Panc1 (cell line): ENCODE results near the gene PREB. TPM values are rescaled to one million over a fixed set of nuclear protein-coding genes. Genes with fewer than 3 reads are reported as not detected.
A peak's percentile ranks its signal among the peaks of the same experiment; 100 is the strongest.

Source experiments
- ATAC-seq: fragments of 200-7000 bp; cut with Tn5 transposase; 2 replicates; pipeline ENCODE4 v1.9.1; 2020; ENCODE audit warnings: mild to moderate bottlenecking, moderate library complexity
- BruUV-seq: library from RNA; stranded (reverse); fragments of 400-500 nt; replicated peaks from 2 replicates; lab custom pipeline; 2021; lab: Mats Ljungman, UMichigan
- CTCF ChIA-PET: fragments of 300-600 bp; sonication (Branson Sonifier 250); formaldehyde crosslinking; loops from one replicate; lab custom pipeline; 2022; ENCODE audit warnings: antibody characterized with exemption; lab: Charles Lee
- POLR2A ChIA-PET: fragments of 300-600 bp; sonication (Branson Sonifier 250); formaldehyde crosslinking; loops from one replicate; lab custom pipeline; 2022; ENCODE audit warnings: antibody characterized with exemption; lab: Charles Lee
- DNase-seq: peaks from one replicate; pipeline ENCODE4 v3.0.0-alpha.2; 2010; ENCODE audit warnings: low read depth, low spot score
- H3K27ac ChIP-seq: 2 replicates; pipeline ENCODE4 v1.5.1; 2011; ENCODE audit warnings: mild to moderate bottlenecking, low read length, inconsistent platforms
- H3K27me3 ChIP-seq: fragments of 200-500 bp; sonication (Bioruptor generic); 2 replicates; pipeline ENCODE4 v1.6.0; 2014; ENCODE audit warnings: low read length, inconsistent platforms; ENCODE audit not compliant: control insufficient read depth, insufficient read depth
- H3K36me3 ChIP-seq: fragments of 200-500 bp; sonication (Bioruptor generic); 2 replicates; pipeline ENCODE4 v1.5.1; 2014; ENCODE audit warnings: inconsistent platforms, mild to moderate bottlenecking, low read length, moderate library complexity; ENCODE audit not compliant: control insufficient read depth, insufficient read depth
- H3K4me1 ChIP-seq: 2 replicates; pipeline ENCODE4 v1.5.1; 2011; ENCODE audit warnings: inconsistent platforms, mild to moderate bottlenecking, low read length, moderate library complexity; ENCODE audit not compliant: control insufficient read depth, insufficient read depth
- H3K4me3 ChIP-seq, 2 experiments: 2 replicates each; pipeline ENCODE4 v1.5.1; 2011 to 2012; ENCODE audit warnings: low read depth in 2 of 2, low read length in 2 of 2, mild to moderate bottlenecking in 2 of 2, inconsistent platforms in 1 of 2, moderate library complexity in 1 of 2
- H3K9me3 ChIP-seq: fragments of 200-500 bp; sonication (Bioruptor generic); 2 replicates; pipeline ENCODE4 v1.5.1; 2014; ENCODE audit warnings: low read depth, mild to moderate bottlenecking, inconsistent platforms, low read length, moderate library complexity; ENCODE audit not compliant: control insufficient read depth, insufficient read depth
- POLR2AphosphoS5 ChIP-seq: IDR thresholded peaks from 2 replicates; pipeline ENCODE4 v1.6.1; 2012; ENCODE audit warnings: mild to moderate bottlenecking, low read depth, low read length, moderate library complexity
- SIN3A ChIP-seq: IDR thresholded peaks from 2 replicates; pipeline ENCODE4 v1.6.1; 2012; ENCODE audit warnings: low read depth, mild to moderate bottlenecking, low read length, moderate library complexity, borderline replicate concordance; ENCODE audit not compliant: insufficient read depth
- TCF7L2 ChIP-seq: IDR thresholded peaks from 2 replicates; pipeline ENCODE4 v1.6.1; 2011; ENCODE audit warnings: mild to moderate bottlenecking, low read depth, low read length, inconsistent platforms
- in situ Hi-C: cut with HindIII; loops from 2 replicates; pipeline ENCODE4 v1.10.0; 2016; ENCODE audit warnings: low sequenced_read_pairs, low pct_unique_long_range_greater_than_20kb
- intact Hi-C: fragments of 100-400 bp; cut with micrococcal nuclease; formaldehyde crosslinking; loops from one replicate; pipeline ENCODE4 v1.10.0; 2022; ENCODE audit not compliant: unreplicated experiment
- total RNA-seq: library from RNA; stranded (reverse); gene quantifications from one replicate; pipeline ENCODE4 v1.2.1, GENCODE V29; 2021; ENCODE audit not compliant: unreplicated experiment
- TF ChIP-seq, protein P1 (sequence below), 2 experiments: IDR thresholded peaks; 2 replicates each; pipeline ENCODE4 v1.6.1; 2011 to 2012; ENCODE audit warnings: low read depth in 2 of 2, control low read depth in 1 of 2, low read length in 1 of 2, mild to moderate bottlenecking in 1 of 2, moderate library complexity in 1 of 2; ENCODE audit not compliant: insufficient read depth in 1 of 2
- TF ChIP-seq, protein P2 (sequence below): fragments of 450-650 bp; IDR thresholded peaks from 2 replicates; pipeline ENCODE4 v1.5.1; 2017; ENCODE audit warnings: mild to moderate bottlenecking

The PREB gene
- total RNA-seq, 1 experiment from 2014 or later = 60.9 TPM

DNA sequence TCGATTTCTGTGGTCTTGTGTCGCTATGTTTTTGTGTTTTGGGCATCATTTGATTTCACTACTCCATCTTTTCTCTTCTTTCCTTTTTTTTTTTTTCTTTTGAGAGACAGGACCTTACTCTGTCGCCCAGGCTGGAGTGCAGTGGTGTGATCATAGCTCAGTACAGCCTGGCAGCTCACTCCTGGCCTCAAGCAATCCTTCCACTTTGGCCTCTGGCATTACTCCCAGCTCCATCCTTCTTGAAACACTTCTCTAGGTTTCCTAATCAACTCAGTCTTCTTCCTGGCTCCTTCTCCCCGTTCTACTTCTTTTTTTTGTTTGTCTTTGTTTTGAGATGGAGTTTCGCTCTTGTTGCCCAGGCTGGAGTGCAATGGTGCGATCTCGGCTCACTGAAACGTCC, 40.9 kb upstream of the PREB start:
- Histone ChIP-seq H3K9me3 (no peaks in the 10 kb centered on the region), H3K4me1 (no peaks in the 10 kb centered on the region), H3K4me3 (no peak overlapping the region), H3K36me3 (no peaks in the 10 kb centered on the region), H3K27ac (no peak overlapping the region), H3K27me3 (peaks cover 2% of the 10 kb centered on the region)
- ChIA-PET POLR2A (no interaction called here), CTCF (interaction anchor here (0.8 to 0.9 kb wide), 2 partner anchors 16 kb away, joined by 3 read pairs; no protein-coding TSS in a partner anchor)
- TF ChIP-seq, protein P1, sequence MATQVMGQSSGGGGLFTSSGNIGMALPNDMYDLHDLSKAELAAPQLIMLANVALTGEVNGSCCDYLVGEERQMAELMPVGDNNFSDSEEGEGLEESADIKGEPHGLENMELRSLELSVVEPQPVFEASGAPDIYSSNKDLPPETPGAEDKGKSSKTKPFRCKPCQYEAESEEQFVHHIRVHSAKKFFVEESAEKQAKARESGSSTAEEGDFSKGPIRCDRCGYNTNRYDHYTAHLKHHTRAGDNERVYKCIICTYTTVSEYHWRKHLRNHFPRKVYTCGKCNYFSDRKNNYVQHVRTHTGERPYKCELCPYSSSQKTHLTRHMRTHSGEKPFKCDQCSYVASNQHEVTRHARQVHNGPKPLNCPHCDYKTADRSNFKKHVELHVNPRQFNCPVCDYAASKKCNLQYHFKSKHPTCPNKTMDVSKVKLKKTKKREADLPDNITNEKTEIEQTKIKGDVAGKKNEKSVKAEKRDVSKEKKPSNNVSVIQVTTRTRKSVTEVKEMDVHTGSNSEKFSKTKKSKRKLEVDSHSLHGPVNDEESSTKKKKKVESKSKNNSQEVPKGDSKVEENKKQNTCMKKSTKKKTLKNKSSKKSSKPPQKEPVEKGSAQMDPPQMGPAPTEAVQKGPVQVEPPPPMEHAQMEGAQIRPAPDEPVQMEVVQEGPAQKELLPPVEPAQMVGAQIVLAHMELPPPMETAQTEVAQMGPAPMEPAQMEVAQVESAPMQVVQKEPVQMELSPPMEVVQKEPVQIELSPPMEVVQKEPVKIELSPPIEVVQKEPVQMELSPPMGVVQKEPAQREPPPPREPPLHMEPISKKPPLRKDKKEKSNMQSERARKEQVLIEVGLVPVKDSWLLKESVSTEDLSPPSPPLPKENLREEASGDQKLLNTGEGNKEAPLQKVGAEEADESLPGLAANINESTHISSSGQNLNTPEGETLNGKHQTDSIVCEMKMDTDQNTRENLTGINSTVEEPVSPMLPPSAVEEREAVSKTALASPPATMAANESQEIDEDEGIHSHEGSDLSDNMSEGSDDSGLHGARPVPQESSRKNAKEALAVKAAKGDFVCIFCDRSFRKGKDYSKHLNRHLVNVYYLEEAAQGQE (IDR thresholded peaks at IDR 0.05; ENCODE audit: insufficient read depth in 1 of 2, low read depth in 2 of 2, low read length in 1 of 2) = no peak
- TF ChIP-seq, protein P2, sequence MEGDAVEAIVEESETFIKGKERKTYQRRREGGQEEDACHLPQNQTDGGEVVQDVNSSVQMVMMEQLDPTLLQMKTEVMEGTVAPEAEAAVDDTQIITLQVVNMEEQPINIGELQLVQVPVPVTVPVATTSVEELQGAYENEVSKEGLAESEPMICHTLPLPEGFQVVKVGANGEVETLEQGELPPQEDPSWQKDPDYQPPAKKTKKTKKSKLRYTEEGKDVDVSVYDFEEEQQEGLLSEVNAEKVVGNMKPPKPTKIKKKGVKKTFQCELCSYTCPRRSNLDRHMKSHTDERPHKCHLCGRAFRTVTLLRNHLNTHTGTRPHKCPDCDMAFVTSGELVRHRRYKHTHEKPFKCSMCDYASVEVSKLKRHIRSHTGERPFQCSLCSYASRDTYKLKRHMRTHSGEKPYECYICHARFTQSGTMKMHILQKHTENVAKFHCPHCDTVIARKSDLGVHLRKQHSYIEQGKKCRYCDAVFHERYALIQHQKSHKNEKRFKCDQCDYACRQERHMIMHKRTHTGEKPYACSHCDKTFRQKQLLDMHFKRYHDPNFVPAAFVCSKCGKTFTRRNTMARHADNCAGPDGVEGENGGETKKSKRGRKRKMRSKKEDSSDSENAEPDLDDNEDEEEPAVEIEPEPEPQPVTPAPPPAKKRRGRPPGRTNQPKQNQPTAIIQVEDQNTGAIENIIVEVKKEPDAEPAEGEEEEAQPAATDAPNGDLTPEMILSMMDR = no peak
- TF ChIP-seq SIN3A (no peak), TCF7L2 (no peak), POLR2AphosphoS5 (no peak)
- BruUV-seq = no TSS peak
- DNase-seq (no peak), ATAC-seq (no peak)
- in situ Hi-C loops (no loop called here), intact Hi-C loops (no loop called here)

DNA sequence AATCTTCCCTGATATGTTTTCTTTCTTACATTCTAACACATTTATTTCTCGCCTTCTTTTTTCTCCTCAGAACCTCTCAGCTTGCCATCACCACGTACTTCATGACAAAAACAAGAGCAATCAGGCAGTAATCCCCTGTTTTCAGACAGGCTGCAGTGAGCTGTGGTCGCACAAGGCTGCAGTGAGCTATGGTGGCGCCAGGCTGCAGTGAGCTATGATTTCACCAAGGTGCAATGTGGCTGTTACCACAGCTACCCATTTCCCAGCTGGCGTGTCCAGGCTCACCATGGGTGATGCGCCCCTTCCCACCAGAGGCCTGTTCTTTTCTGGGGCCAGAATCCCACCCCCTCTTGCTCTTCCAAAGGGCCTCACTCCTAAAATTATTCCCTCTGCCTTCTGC, 40.2 kb upstream of the PREB start:
- POLR2A ChIA-PET = interaction anchor here (0.5 kb wide), 1 partner anchor 118 kb away, joined by 4 read pairs; no protein-coding TSS in a partner anchor
- no peaks in the 10 kb centered on the region for H3K36me3 ChIP-seq
- peak; percentile 63; the same call in 1 of the 2 replicates for ATAC-seq
- no peaks in the 10 kb centered on the region for H3K9me3 ChIP-seq
- no peak for DNase-seq
- H3K4me1 ChIP-seq = no peaks in the 10 kb centered on the region
- in situ Hi-C loops = no loop called here
- BruUV-seq = no TSS peak
- TF ChIP-seq POLR2AphosphoS5 (no peak), TCF7L2 (no peak), SIN3A (no peak)
- TF ChIP-seq, protein P2 = no peak
- TF ChIP-seq, protein P1 (IDR thresholded peaks at IDR 0.05; ENCODE audit: insufficient read depth in 1 of 2, low read depth in 2 of 2, low read length in 1 of 2) = no peak
- H3K27me3 ChIP-seq = peaks cover 2% of the 10 kb centered on the region
- no peak overlapping the region for H3K4me3 ChIP-seq
- CTCF ChIA-PET = interaction anchor here (0.6 to 0.9 kb wide), 3 partner anchors 16 to 95 kb away, joined by 3 read pairs; no protein-coding TSS in a partner anchor
- H3K27ac ChIP-seq = no peak overlapping the region
- intact Hi-C loops = no loop called here
